ENCODE measurements around the gene C1QTNF7. TPM values are rescaled to one million over a fixed set of nuclear protein-coding genes. Genes with fewer than 3 reads are reported as not detected.

Gene C1QTNF7
- total RNA-seq, 1 experiment from 2014 or later: not detected

- ATAC-seq (no peak), DNase-seq (ENCODE audit: low read depth, low spot score) (no peak)
- ChIA-PET POLR2A (no interaction called here), RAD21 (ENCODE audit: low non-redundant PET in 1 of 2, low total read pairs in 2 of 2, uncharacterized antibody in 2 of 2, unreplicated experiment in 2 of 2) (no interaction called here), CTCF (no interaction called here)
- peaks cover 15% of the 10 kb centered on the region; the same call in 1 of the 2 replicates for H3K27me3 ChIP-seq (ENCODE audit: insufficient read depth, low read length)
- no peaks in the 10 kb centered on the region for H3K4me1 ChIP-seq (ENCODE audit: control insufficient read depth in 1 of 2, insufficient read depth in 2 of 2, low read length in 2 of 2)
- H3K4me2 ChIP-seq (ENCODE audit: low read length): no peak overlapping the region
- no peak overlapping the region for H3K27ac ChIP-seq (ENCODE audit: low read depth, low read length)
- H2AFZ ChIP-seq (ENCODE audit: low read depth, low read length, poor library complexity, severe bottlenecking): no peak overlapping the region
- BruUV-seq (replicated peaks): no TSS peak
- intact Hi-C loops (cut with micrococcal nuclease): no loop called here
- no peaks in the 10 kb centered on the region for H3K9me2 ChIP-seq (ENCODE audit: insufficient read depth)
- no peaks in the 10 kb centered on the region for H4K20me1 ChIP-seq (ENCODE audit: insufficient read depth)
- TF ChIP-seq CBX3 (IDR thresholded peaks at IDR 0.05; ENCODE audit: low read depth) (no peak), FOSL1 (IDR thresholded peaks at IDR 0.05; ENCODE audit: low read depth) (no peak), ATF3 (IDR thresholded peaks at IDR 0.05) (no peak), SP1 (IDR thresholded peaks at IDR 0.05; ENCODE audit: low read depth) (no peak), SIN3A (IDR thresholded peaks at IDR 0.05; ENCODE audit: low read depth) (no peak), ZNF274 (IDR thresholded peaks at IDR 0.05; ENCODE audit: low read depth, low read length) (no peak), ELF1 (IDR thresholded peaks at IDR 0.05; ENCODE audit: borderline replicate concordance, low read depth) (no peak), YY1 (IDR thresholded peaks at IDR 0.05; ENCODE audit: extremely low read depth, insufficient replicate concordance, low read depth, low read length) (no peak), RAD21 (IDR thresholded peaks at IDR 0.05; ENCODE audit: low read depth) (no peak), ZFX (IDR thresholded peaks at IDR 0.05) (no peak), POLR2AphosphoS5 (IDR thresholded peaks at IDR 0.05; ENCODE audit: low read depth, low read length) (no peak), EGR1 (IDR thresholded peaks at IDR 0.05; ENCODE audit: low read depth) (no peak), TCF7L2 (IDR thresholded peaks at IDR 0.05; ENCODE audit: borderline replicate concordance, extremely low read depth, insufficient read depth, insufficient read length) (no peak), ZBTB33 (IDR thresholded peaks at IDR 0.05; ENCODE audit: extremely low read depth, insufficient replicate concordance, low read length) (no peak), MAX (IDR thresholded peaks at IDR 0.05) (no peak), EZH2 (IDR thresholded peaks at IDR 0.05) (no peak)
- H3K4me3 ChIP-seq (replicated peaks in 1 of 2; ENCODE audit: low read depth in 1 of 2, low read length in 2 of 2): no peak overlapping the region
- no peaks in the 10 kb centered on the region for H3K36me3 ChIP-seq (ENCODE audit: control insufficient read depth in 1 of 2, insufficient read depth in 2 of 2, low read length in 2 of 2)
- H3K9me3 ChIP-seq (ENCODE audit: control insufficient read depth in 1 of 2, insufficient read depth in 1 of 2, low read depth in 1 of 2, low read length in 2 of 2): no peaks in the 10 kb centered on the region
- H3K9ac ChIP-seq (ENCODE audit: low read length): no peak overlapping the region
- no peaks in the 10 kb centered on the region for H3K79me2 ChIP-seq (ENCODE audit: insufficient read depth, low read length)
These were observed 778 bp downstream of the C1QTNF7 start for GRCh38 chr4:15428611-15429010.
